Type B pancreatic cell (in vitro differentiated cells): ENCODE measurements around the gene ABLIM2. TPM values are rescaled to one million over a fixed set of nuclear protein-coding genes. Genes with fewer than 3 reads are reported as not detected.

Experiments used
- DNase-seq: peaks from one replicate; pipeline ENCODE4 v3.0.0; 2021; ENCODE audit warnings: mixed read lengths; ENCODE audit not compliant: unreplicated experiment; ENCODE audit errors: extremely low spot score
- H3K27ac Mint-ChIP-seq: 2 replicates; pipeline ENCODE4 v1.8.0; 2021; ENCODE audit warnings: mild to moderate bottlenecking, mixed read lengths
- H3K27me3 Mint-ChIP-seq: 2 replicates; pipeline ENCODE4 v1.8.0; 2021; ENCODE audit warnings: mixed read lengths
- H3K36me3 Mint-ChIP-seq: 2 replicates; pipeline ENCODE4 v1.8.0; 2021; ENCODE audit warnings: mixed read lengths
- H3K4me1 Mint-ChIP-seq: one replicate; pipeline ENCODE4 v1.8.0; 2021; ENCODE audit warnings: mixed read lengths; ENCODE audit not compliant: unreplicated experiment
- H3K4me3 Mint-ChIP-seq: 2 replicates; pipeline ENCODE4 v1.8.0; 2021; ENCODE audit warnings: mild to moderate bottlenecking, mixed read lengths
- H3K9me3 Mint-ChIP-seq: 2 replicates; pipeline ENCODE4 v1.8.0; 2021; ENCODE audit warnings: mixed read lengths
- CTCF ChIP-seq: fragments of 200-600 bp; sonication (generic); conservative IDR thresholded peaks from 2 replicates; pipeline ENCODE4 v1.5.0; 2021; ENCODE audit warnings: antibody characterized with exemption, mild to moderate bottlenecking
- total RNA-seq: library from RNA; stranded (reverse); gene quantifications from 2 replicates; pipeline ENCODE4 v1.2.1, GENCODE V29; 2021; ENCODE audit warnings: low replicate concordance

Gene ABLIM2
- total RNA-seq, 1 donor from 2014 or later = 2.6 TPM

GRCh38 chr4:8115916-8116315 is 42.7 kb downstream of the ABLIM2 start:
- no peaks in the 10 kb centered on the region for H3K36me3 Mint-ChIP-seq
- DNase-seq = no peak
- H3K4me3 Mint-ChIP-seq = no peak overlapping the region
- peaks cover 9% of the 10 kb centered on the region for H3K27me3 Mint-ChIP-seq
- H3K9me3 Mint-ChIP-seq = no peaks in the 10 kb centered on the region
- TF ChIP-seq CTCF = no peak
- H3K27ac Mint-ChIP-seq = no peak overlapping the region
- peaks cover 12% of the 10 kb centered on the region for H3K4me1 Mint-ChIP-seq

DNA sequence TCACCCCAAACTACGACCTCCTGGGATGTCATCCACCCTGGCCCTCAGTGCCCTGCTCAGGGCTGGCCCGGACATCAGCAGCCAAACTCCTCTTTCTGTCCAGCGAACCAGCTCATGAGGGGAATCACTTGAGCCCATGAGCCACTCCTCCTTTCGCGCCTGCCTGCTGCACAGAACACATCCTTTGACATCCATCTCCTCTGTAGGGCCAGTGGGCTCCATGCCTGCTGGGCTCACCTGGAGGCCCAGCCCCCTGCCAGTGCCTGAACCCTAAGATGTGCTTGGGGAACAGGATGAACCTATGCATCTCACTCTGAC is 43.5 kb downstream of the ABLIM2 start:
- no peak for DNase-seq
- Mint-ChIP-seq H3K27ac (no peak overlapping the region), H3K27me3 (peaks cover 9% of the 10 kb centered on the region), H3K9me3 (no peaks in the 10 kb centered on the region), H3K4me1 (peaks cover 9% of the 10 kb centered on the region), H3K4me3 (no peak overlapping the region), H3K36me3 (no peaks in the 10 kb centered on the region)
- TF ChIP-seq CTCF = no peak

DNA sequence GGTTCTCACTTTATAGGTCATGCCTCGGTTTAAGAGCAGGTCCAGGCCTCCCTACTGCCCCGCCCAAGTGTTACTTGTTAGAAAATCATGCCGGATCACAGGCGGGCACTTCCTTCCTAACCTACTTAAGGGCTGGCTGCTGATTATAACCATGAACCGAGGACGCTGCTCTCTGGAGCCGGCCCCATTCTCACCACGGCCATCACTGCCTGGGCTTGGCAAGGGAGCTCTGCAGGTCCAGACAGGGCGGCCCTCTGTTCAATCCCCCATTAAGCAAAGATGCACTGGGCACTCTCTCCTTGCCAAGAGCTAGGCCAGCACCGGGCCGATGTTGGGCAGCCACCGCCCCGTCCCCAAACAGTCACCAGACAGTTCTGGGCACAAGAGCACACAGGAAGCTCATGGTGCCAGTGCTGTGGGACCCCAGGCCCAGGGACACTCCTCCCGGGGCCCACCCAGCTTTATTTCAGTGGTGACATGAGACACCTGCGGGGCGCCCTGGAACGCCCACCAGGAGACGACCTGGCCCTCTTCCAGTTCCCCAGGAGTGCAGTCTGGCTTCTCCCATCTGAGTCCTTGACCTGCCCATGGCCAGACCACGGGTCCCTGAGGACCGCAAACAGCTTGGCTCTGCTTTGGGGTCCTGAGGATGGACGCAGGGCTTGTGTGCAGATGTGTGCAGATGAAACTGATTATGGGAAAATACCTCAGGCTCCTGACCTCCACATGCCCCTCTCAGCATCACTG is 44.0 kb downstream of the ABLIM2 start:
- H3K4me3 Mint-ChIP-seq = no peak overlapping the region
- peaks cover 9% of the 10 kb centered on the region for H3K27me3 Mint-ChIP-seq
- no peak overlapping the region for H3K27ac Mint-ChIP-seq

DNA sequence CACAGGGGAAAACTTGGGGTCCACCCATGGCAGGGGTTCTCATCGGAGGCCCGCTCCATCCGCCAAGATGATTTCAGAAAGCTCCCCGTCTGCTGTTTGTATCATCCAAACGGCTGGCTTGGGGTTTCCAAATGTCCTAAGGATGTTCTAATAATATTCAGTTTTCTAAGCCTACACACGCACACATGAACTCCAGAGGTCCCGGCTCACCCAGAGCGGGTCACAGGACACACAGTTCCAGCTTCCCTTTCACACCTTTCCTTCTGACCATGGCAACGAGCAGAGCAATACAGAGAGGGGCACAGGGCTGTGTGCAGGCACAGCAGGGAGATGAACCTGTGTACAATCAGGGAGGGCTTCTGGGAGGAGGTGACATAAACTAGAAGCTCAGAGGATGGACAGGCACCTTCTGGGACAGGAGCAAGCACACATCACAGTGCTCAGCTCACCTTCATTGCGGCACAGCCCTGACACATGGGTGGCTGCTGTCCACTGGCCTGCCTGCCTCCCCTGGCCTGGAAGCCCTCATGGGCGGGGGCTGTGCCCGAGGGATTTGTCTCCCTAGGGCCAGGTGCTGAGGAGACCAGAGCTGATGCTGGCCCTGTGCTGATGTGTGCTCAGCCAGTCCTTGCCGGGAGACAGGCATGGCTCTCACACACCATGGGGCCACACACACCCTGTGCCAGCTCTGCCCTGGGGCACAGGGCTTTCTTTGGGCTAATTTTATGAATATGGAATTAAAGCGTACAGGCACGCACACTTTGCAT is 44.8 kb downstream of the ABLIM2 start:
- Mint-ChIP-seq H3K4me1 (peaks cover 10% of the 10 kb centered on the region), H3K27me3 (peaks cover 9% of the 10 kb centered on the region)
- TF ChIP-seq CTCF = no peak

More for the DNA sequence above, 44.0 kb downstream of the ABLIM2 start:
- no peak for DNase-seq
- Mint-ChIP-seq H3K9me3 (no peaks in the 10 kb centered on the region), H3K4me1 (peaks cover 10% of the 10 kb centered on the region), H3K36me3 (no peaks in the 10 kb centered on the region)
- no peak for TF ChIP-seq CTCF

DNA sequence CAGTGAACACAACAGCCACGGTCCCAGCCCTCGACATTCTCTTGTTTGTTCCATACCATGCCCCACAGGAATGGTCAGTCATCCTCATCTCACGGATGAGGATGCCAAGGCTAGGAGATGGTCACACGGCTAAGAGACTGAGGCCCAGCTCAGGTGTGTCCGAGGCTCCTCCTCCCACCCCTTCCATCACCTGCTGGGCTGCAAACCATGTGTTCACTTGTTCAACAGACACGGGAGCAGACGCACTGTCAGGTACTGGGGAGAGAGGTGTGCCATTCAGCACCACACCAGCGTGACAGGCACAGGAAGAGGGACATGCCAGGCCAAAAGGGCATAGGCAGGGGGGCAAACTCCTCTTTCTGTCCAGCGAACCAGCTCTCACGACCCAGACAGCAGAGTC is 45.9 kb downstream of the ABLIM2 start:
- H3K27me3 Mint-ChIP-seq = peaks cover 9% of the 10 kb centered on the region
- H3K4me1 Mint-ChIP-seq = peaks cover 10% of the 10 kb centered on the region
- H3K9me3 Mint-ChIP-seq = no peaks in the 10 kb centered on the region
- DNase-seq = no peak
- peak overlapping the region; percentile 21 for H3K27ac Mint-ChIP-seq
- no peak for TF ChIP-seq CTCF
- H3K36me3 Mint-ChIP-seq = no peaks in the 10 kb centered on the region
- H3K4me3 Mint-ChIP-seq = no peak overlapping the region

More for the DNA sequence above, 44.8 kb downstream of the ABLIM2 start:
- DNase-seq = no peak
- H3K36me3 Mint-ChIP-seq = no peaks in the 10 kb centered on the region
- H3K4me3 Mint-ChIP-seq = no peak overlapping the region
- H3K27ac Mint-ChIP-seq = peak overlapping the region; percentile 14
- no peaks in the 10 kb centered on the region for H3K9me3 Mint-ChIP-seq
